ENCODE results near the gene MACROD2. TPM values are rescaled to one million over a fixed set of nuclear protein-coding genes. Genes with fewer than 3 reads are reported as not detected.
"Not testable (repeated sequence)": the region's sequence is repeated elsewhere in the genome, so short reads cannot be mapped to it uniquely, and the experiment has no call there.

Gene MACROD2
- total RNA-seq, 1 experiment from 2014 or later: 3.7 TPM

DNA sequence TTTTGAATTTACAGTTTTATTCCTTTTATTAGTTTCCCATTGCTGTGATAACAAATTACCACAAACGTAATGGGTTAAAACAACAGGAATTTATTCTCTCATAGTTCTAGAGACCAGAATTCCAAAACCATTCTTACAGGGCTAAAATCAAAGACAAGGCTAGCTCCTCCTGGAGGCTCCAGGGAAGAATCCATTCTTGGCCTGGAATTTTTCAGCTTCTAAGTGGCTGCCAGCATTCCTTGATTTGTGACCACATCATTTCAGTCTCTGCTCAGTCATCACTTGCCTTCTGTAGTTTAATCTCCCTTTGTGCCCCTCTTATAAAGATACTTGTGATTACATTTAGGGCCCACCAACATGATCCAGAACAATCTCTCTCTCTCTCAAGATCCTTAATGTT lies 4.0 kb upstream of the MACROD2 start:
- Histone ChIP-seq H3K9me2 (ENCODE audit: insufficient read depth) (no peaks in the 10 kb centered on the region), H3K27me3 (ENCODE audit: insufficient read depth, low read length) (no peaks in the 10 kb centered on the region), H3K9ac (ENCODE audit: low read length) (no peak overlapping the region), H4K20me1 (ENCODE audit: insufficient read depth) (no peaks in the 10 kb centered on the region), H2AFZ (ENCODE audit: low read depth, low read length, poor library complexity, severe bottlenecking) (no peak overlapping the region), H3K27ac (ENCODE audit: low read depth, low read length) (no peak overlapping the region), H3K4me2 (ENCODE audit: low read length) (no peak overlapping the region), H3K4me1 (ENCODE audit: control insufficient read depth in 1 of 2, insufficient read depth in 2 of 2, low read length in 2 of 2) (peaks cover 0 to 10% of the 10 kb centered on the region in 2 experiments; a peak in 1 of 4 replicates), H3K79me2 (ENCODE audit: insufficient read depth, low read length) (no peaks in the 10 kb centered on the region), H3K9me3 (ENCODE audit: control insufficient read depth in 1 of 2, insufficient read depth in 1 of 2, low read depth in 1 of 2, low read length in 2 of 2) (peaks cover 12 to 13% of the 10 kb centered on the region in 2 experiments; a peak in 2 of 4 replicates), H3K4me3 (replicated peaks in 1 of 2; ENCODE audit: low read depth in 1 of 2, low read length in 2 of 2) (no peak overlapping the region), H3K36me3 (ENCODE audit: control insufficient read depth in 1 of 2, insufficient read depth in 2 of 2, low read length in 2 of 2) (no peaks in the 10 kb centered on the region)
- CTCF ChIA-PET: interaction anchor here (0.8 kb wide), 1 partner anchor 38 kb away, joined by 3 read pairs; no protein-coding TSS in a partner anchor
- no peak for ATAC-seq
- no TSS peak for BruUV-seq (replicated peaks)
- RAD21 ChIA-PET (ENCODE audit: low non-redundant PET in 1 of 2, low total read pairs in 2 of 2, uncharacterized antibody in 2 of 2, unreplicated experiment in 2 of 2): no interaction called here
- DNase-seq (ENCODE audit: low read depth, low spot score): no peak
- no peak for TF ChIP-seq FOSL1 (IDR thresholded peaks at IDR 0.05; ENCODE audit: low read depth)
- TF ChIP-seq ZNF274 (IDR thresholded peaks at IDR 0.05; ENCODE audit: low read depth, low read length): no peak
- no peak for TF ChIP-seq CBX3 (IDR thresholded peaks at IDR 0.05; ENCODE audit: low read depth)
- TF ChIP-seq POLR2A (IDR thresholded peaks at IDR 0.05; ENCODE audit: borderline replicate concordance, extremely low read depth, insufficient read depth, insufficient read length): no peak
- TF ChIP-seq SIN3A (IDR thresholded peaks at IDR 0.05; ENCODE audit: low read depth): no peak
- no peak for TF ChIP-seq YY1 (IDR thresholded peaks at IDR 0.05; ENCODE audit: extremely low read depth, insufficient replicate concordance, low read depth, low read length)
- no peak for TF ChIP-seq ZFX (IDR thresholded peaks at IDR 0.05)
- TF ChIP-seq EGR1 (IDR thresholded peaks at IDR 0.05; ENCODE audit: low read depth): no peak
- TF ChIP-seq, protein P1, sequence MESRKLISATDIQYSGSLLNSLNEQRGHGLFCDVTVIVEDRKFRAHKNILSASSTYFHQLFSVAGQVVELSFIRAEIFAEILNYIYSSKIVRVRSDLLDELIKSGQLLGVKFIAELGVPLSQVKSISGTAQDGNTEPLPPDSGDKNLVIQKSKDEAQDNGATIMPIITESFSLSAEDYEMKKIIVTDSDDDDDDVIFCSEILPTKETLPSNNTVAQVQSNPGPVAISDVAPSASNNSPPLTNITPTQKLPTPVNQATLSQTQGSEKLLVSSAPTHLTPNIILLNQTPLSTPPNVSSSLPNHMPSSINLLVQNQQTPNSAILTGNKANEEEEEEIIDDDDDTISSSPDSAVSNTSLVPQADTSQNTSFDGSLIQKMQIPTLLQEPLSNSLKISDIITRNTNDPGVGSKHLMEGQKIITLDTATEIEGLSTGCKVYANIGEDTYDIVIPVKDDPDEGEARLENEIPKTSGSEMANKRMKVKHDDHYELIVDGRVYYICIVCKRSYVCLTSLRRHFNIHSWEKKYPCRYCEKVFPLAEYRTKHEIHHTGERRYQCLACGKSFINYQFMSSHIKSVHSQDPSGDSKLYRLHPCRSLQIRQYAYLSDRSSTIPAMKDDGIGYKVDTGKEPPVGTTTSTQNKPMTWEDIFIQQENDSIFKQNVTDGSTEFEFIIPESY (IDR thresholded peaks at IDR 0.05; ENCODE audit: extremely low read depth, insufficient replicate concordance, low read length): no peak
- no peak for TF ChIP-seq TCF7L2 (IDR thresholded peaks at IDR 0.05; ENCODE audit: borderline replicate concordance, extremely low read depth, insufficient read depth, insufficient read length)
- intact Hi-C loops (cut with micrococcal nuclease): no loop called here
- POLR2A ChIA-PET: no interaction called here

DNA sequence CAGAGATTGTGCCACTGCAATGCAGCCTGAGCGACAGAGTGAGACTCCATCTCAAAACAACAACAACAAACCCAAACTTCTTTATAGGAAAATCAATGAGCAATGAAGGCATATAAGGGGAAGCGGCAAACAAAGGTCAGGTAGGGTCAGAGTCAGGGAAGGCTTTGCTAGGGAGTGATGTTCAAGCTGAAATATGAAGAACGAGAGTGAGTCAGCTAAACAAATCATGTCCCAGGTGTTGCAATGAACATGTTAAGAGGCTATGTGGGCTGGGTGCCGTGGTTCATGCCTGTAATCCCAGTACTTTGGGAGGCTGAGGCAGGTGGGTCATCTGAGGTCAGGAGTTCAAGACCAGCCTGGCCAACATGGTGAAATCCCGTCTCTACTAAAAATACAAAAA lies 3.4 kb upstream of the MACROD2 start:
- BruUV-seq (replicated peaks); intact Hi-C loops (cut with micrococcal nuclease); H3K27ac ChIP-seq (ENCODE audit: low read depth, low read length); CTCF ChIA-PET; H4K20me1 ChIP-seq (ENCODE audit: insufficient read depth); H3K9me2 ChIP-seq (ENCODE audit: insufficient read depth); ATAC-seq; H3K4me2 ChIP-seq (ENCODE audit: low read length); H3K4me3 ChIP-seq (replicated peaks in 1 of 2; ENCODE audit: low read depth in 1 of 2, low read length in 2 of 2); H2AFZ ChIP-seq (ENCODE audit: low read depth, low read length, poor library complexity, severe bottlenecking); H3K79me2 ChIP-seq (ENCODE audit: insufficient read depth, low read length); DNase-seq (ENCODE audit: low read depth, low spot score); H3K36me3 ChIP-seq (ENCODE audit: control insufficient read depth in 1 of 2, insufficient read depth in 2 of 2, low read length in 2 of 2); H3K27me3 ChIP-seq (ENCODE audit: insufficient read depth, low read length); H3K9ac ChIP-seq (ENCODE audit: low read length); RAD21 ChIA-PET (ENCODE audit: low non-redundant PET in 1 of 2, low total read pairs in 2 of 2, uncharacterized antibody in 2 of 2, unreplicated experiment in 2 of 2); POLR2A ChIA-PET: not testable (repeated sequence)
- Histone ChIP-seq H3K4me1 (ENCODE audit: control insufficient read depth in 1 of 2, insufficient read depth in 2 of 2, low read length in 2 of 2) (peaks cover 0 to 13% of the 10 kb centered on the region in 2 experiments; a peak in 1 of 4 replicates), H3K9me3 (ENCODE audit: control insufficient read depth in 1 of 2, insufficient read depth in 1 of 2, low read depth in 1 of 2, low read length in 2 of 2) (peaks cover 12 to 13% of the 10 kb centered on the region in 2 experiments; a peak in 2 of 4 replicates)

All from HCT116 (cell line).